OCI-LY3 (cell line): ENCODE data around the gene CDON.

Experiments used
- EZH2phosphoT487 ChIP-seq: fragments of 200-600 bp; shearing (Covaris generic); IDR thresholded peaks from 2 replicates; pipeline ENCODE4 v1.6.1; 2018; ENCODE audit warnings: antibody characterized with exemption, mixed run types, low read depth
- TF ChIP-seq, protein P1 (sequence below): fragments of 200-600, 300-600 bp; sonication (generic); IDR thresholded peaks from 2 replicates; pipeline ENCODE4 v1.5.1; 2014; ENCODE audit warnings: antibody characterized with exemption, low read length, low read depth

DNA sequence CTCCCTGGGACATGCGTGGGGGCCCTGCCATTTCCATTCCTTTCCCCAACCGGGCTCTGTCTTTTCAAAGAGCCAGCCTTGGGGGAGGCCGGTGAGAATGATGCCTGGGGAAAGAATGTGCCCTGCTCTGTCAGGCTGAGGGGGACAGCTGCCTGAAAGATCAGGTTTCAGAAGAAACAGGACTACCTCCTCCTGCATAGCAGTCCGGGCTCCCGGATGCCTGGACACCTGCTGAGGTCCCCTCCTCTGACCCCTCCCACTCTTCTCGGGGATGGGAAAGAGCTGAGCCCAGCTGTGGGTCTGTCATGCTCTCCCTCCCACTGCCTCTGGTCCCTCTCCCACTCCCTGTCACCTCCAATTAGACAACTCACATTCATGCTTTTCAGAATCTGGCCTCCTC is 41.8 kb upstream of the CDON start:
- TF ChIP-seq, protein P1, sequence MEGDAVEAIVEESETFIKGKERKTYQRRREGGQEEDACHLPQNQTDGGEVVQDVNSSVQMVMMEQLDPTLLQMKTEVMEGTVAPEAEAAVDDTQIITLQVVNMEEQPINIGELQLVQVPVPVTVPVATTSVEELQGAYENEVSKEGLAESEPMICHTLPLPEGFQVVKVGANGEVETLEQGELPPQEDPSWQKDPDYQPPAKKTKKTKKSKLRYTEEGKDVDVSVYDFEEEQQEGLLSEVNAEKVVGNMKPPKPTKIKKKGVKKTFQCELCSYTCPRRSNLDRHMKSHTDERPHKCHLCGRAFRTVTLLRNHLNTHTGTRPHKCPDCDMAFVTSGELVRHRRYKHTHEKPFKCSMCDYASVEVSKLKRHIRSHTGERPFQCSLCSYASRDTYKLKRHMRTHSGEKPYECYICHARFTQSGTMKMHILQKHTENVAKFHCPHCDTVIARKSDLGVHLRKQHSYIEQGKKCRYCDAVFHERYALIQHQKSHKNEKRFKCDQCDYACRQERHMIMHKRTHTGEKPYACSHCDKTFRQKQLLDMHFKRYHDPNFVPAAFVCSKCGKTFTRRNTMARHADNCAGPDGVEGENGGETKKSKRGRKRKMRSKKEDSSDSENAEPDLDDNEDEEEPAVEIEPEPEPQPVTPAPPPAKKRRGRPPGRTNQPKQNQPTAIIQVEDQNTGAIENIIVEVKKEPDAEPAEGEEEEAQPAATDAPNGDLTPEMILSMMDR = no peak
- no peak for TF ChIP-seq EZH2phosphoT487
